Neutrophil (primary cell): ENCODE measurements around the gene NR4A3.

Source experiments
- H3K27ac ChIP-seq: fragments of 200-600 bp; sonication (generic); 2 replicates; pipeline ENCODE4 v1.5.1; 2016; ENCODE audit warnings: mild to moderate bottlenecking, moderate library complexity
- H3K27me3 ChIP-seq: fragments of 200-600 bp; sonication (generic); 2 replicates; pipeline ENCODE4 v1.6.0; 2016; ENCODE audit warnings: mild to moderate bottlenecking
- H3K36me3 ChIP-seq: fragments of 200-600 bp; sonication (generic); 2 replicates; pipeline ENCODE4 v1.5.1; 2017
- H3K4me1 ChIP-seq, 2 experiments: fragments of 200-600 bp in 1 of 2; sonication (generic) in 1 of 2; 1 replicate in 1 of 2; 2 replicates in 1 of 2; pipeline versions ENCODE4 v1.5.1 to v1.6.1; 2013 to 2016; ENCODE audit warnings: low read depth in 1 of 2, low read length in 1 of 2, mild to moderate bottlenecking in 1 of 2, moderate library complexity in 1 of 2; ENCODE audit not compliant: control insufficient read depth in 1 of 2, insufficient read depth in 1 of 2
- H3K4me3 ChIP-seq, 2 experiments: fragments of 200-600 bp in 1 of 2; sonication (generic) in 1 of 2; 1 replicate in 1 of 2; 2 replicates in 1 of 2; pipeline ENCODE4 v1.5.1; 2013 to 2016; ENCODE audit warnings: low read depth in 1 of 2, low read length in 1 of 2, mild to moderate bottlenecking in 1 of 2, moderate library complexity in 1 of 2
- H3K9me3 ChIP-seq: fragments of 200-600 bp; sonication (generic); 2 replicates; pipeline ENCODE4 v1.5.1; 2016
- TF ChIP-seq, protein P1 (sequence below): fragments of 200-600 bp; sonication (generic); IDR thresholded peaks from 2 replicates; pipeline ENCODE4 v1.5.1; 2016; ENCODE audit warnings: antibody characterized with exemption

The NR4A3 gene

DNA sequence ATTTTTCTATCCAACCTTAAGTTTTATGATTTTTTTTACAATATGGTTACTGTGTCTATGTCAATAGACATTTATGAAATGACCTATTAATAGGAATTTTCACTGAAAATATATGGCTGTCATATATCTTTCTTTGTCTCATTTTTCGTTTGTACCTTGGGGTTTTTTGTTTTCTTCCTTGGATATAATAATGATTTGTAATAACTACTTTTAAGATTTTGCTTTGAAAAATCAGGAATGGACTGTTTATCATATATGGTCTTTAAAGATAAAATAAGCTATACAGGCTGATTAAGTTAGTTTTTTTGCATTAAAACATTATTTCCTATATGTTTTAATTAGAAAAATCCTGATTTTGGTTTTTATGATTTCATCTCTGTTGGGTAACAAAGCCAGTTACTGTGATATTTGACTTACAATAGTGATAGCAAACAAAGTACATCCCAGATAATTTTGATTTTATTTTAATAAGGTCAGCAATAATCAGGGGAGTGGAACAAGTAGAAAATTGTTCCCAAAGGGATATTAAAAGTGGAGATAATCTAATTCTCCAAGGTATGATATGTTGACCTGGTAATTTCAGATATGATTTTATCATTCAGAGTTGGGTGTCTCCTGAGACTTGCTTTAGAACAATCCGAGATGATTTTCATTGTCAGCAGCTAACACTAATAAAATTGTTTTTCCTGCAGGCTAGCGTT lies 10.3 kb downstream of the NR4A3 start:
- Histone ChIP-seq H3K27ac (no peak overlapping the region), H3K4me1 (peaks cover 0 to 9% of the 10 kb centered on the region in 2 experiments), H3K4me3 (no peak overlapping the region), H3K27me3 (peaks cover 71% of the 10 kb centered on the region), H3K9me3 (no peaks in the 10 kb centered on the region), H3K36me3 (no peaks in the 10 kb centered on the region)
- TF ChIP-seq, protein P1, sequence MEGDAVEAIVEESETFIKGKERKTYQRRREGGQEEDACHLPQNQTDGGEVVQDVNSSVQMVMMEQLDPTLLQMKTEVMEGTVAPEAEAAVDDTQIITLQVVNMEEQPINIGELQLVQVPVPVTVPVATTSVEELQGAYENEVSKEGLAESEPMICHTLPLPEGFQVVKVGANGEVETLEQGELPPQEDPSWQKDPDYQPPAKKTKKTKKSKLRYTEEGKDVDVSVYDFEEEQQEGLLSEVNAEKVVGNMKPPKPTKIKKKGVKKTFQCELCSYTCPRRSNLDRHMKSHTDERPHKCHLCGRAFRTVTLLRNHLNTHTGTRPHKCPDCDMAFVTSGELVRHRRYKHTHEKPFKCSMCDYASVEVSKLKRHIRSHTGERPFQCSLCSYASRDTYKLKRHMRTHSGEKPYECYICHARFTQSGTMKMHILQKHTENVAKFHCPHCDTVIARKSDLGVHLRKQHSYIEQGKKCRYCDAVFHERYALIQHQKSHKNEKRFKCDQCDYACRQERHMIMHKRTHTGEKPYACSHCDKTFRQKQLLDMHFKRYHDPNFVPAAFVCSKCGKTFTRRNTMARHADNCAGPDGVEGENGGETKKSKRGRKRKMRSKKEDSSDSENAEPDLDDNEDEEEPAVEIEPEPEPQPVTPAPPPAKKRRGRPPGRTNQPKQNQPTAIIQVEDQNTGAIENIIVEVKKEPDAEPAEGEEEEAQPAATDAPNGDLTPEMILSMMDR = no peak

DNA sequence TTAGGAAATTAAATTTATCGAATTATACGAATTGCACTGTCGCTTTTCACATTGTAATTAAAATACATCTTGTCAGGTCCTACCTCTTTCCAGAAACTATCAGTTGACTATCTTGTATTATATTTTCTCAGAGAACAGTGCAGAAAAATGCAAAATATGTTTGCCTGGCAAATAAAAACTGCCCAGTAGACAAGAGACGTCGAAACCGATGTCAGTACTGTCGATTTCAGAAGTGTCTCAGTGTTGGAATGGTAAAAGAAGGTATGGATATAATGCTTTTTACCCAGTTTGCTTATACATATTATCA lies 10.8 kb downstream of the NR4A3 start:
- Histone ChIP-seq H3K4me1 (peaks cover 0 to 9% of the 10 kb centered on the region in 2 experiments), H3K36me3 (no peaks in the 10 kb centered on the region), H3K27me3 (peaks cover 66% of the 10 kb centered on the region), H3K9me3 (no peaks in the 10 kb centered on the region), H3K27ac (no peak overlapping the region), H3K4me3 (no peak overlapping the region)
- TF ChIP-seq, protein P1 = no peak

DNA sequence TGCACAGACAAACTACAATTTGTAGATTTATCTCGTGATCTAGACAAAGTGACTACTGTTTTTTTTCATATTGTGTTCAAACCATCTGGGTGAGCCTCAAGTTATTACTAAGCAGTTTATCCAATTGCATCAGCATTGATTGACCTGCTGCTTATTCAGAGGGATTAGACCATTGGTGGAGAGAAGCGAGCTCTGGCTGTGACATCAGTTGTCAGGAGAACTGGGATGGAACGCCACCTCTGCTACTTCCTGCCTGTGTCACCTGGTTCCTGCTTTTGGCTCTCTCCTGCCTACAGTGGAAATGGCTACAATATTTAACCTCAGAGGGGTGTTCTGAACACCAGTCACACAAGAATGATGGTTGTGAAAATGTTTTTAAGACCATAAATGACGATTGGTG lies 12.1 kb downstream of the NR4A3 start:
- H3K9me3 ChIP-seq = no peaks in the 10 kb centered on the region
- H3K4me3 ChIP-seq = no peak overlapping the region
- H3K4me1 ChIP-seq = peaks cover 0 to under 1% of the 10 kb centered on the region in 2 experiments
- TF ChIP-seq, protein P1 = no peak
- H3K27ac ChIP-seq = no peak overlapping the region
- H3K27me3 ChIP-seq = peaks cover 57% of the 10 kb centered on the region
- H3K36me3 ChIP-seq = no peaks in the 10 kb centered on the region

DNA sequence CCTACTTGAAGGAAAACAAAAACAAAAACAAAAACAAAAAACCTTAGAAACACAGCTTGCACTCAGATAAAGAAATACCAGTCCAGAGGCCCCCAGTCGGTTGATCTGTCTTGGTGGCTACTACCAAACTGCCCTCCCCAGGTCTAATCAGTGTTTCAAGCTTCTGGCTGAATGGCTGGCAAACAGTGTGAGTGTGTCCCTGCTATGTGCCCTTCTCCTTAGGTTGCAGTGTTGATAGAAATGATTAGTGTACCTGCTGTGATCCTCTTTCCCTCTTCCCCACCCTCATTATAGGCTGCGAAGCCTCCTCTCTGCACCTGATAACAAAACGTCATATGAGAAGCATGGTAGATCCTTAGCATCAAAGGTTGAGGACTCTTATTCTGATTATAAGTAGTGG lies 12.8 kb downstream of the NR4A3 start:
- H3K4me1 ChIP-seq = no peaks in the 10 kb centered on the region
- TF ChIP-seq, protein P1 = no peak
- H3K4me3 ChIP-seq = no peak overlapping the region
- H3K36me3 ChIP-seq = no peaks in the 10 kb centered on the region
- H3K9me3 ChIP-seq = no peaks in the 10 kb centered on the region
- no peak overlapping the region for H3K27ac ChIP-seq
- H3K27me3 ChIP-seq = peaks cover 55% of the 10 kb centered on the region

DNA sequence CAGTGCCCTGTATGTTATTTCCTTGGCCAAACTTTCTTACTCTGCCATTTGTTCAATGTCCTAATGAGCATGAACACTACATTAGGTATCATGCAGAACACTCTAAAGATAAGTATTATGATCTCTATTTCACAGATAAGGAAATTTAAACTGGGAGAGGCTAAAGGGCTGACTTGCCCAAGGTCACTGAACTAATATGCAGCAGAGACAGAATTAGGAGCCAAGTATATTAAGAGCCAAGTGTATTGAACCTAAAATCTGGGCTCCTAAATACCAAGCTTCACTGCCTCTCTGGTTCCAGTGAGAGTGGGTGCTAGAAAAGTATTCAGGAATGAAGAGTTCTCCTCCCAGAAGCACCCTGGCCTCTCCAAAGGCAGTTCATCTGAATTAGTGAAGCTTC lies 13.5 kb downstream of the NR4A3 start:
- H3K4me1 ChIP-seq = no peaks in the 10 kb centered on the region
- H3K36me3 ChIP-seq = no peaks in the 10 kb centered on the region
- H3K9me3 ChIP-seq = no peaks in the 10 kb centered on the region
- H3K4me3 ChIP-seq = no peak overlapping the region
- TF ChIP-seq, protein P1 = no peak
- peaks cover 51% of the 10 kb centered on the region for H3K27me3 ChIP-seq
- H3K27ac ChIP-seq = no peak overlapping the region
